GM18511 (cell line): ENCODE measurements around the gene RAB19.
"Not testable (repeated sequence)": the region's sequence is repeated elsewhere in the genome, so short reads cannot be mapped to it uniquely, and the experiment has no call there.

Source experiments
- ATAC-seq: cut with Tn5 transposase; IDR thresholded peaks from one replicate; pipeline ENCODE4 v1.9.1; 2021; ENCODE audit warnings: mild to moderate bottlenecking, moderate library complexity; ENCODE audit not compliant: unreplicated experiment

The RAB19 gene

GRCh38 chr7:140400381-140400780, 3.5 kb upstream of the RAB19 start:
- no peak for ATAC-seq

- no peak for ATAC-seq
Observed at GRCh38 chr7:140402178-140402835, 1.6 kb upstream of the RAB19 start.

- ATAC-seq: no peak
Observed at GRCh38 chr7:140404565-140405065, 757 bp downstream of the RAB19 start.

- no peak for ATAC-seq
Observed at GRCh38 chr7:140415361-140415760, 11.5 kb downstream of the RAB19 start.

- not testable (repeated sequence) for ATAC-seq
Observed at GRCh38 chr7:140415816-140416215, 12.0 kb downstream of the RAB19 start.

GRCh38 chr7:140416560-140416959, 12.7 kb downstream of the RAB19 start:
- no peak for ATAC-seq

DNA sequence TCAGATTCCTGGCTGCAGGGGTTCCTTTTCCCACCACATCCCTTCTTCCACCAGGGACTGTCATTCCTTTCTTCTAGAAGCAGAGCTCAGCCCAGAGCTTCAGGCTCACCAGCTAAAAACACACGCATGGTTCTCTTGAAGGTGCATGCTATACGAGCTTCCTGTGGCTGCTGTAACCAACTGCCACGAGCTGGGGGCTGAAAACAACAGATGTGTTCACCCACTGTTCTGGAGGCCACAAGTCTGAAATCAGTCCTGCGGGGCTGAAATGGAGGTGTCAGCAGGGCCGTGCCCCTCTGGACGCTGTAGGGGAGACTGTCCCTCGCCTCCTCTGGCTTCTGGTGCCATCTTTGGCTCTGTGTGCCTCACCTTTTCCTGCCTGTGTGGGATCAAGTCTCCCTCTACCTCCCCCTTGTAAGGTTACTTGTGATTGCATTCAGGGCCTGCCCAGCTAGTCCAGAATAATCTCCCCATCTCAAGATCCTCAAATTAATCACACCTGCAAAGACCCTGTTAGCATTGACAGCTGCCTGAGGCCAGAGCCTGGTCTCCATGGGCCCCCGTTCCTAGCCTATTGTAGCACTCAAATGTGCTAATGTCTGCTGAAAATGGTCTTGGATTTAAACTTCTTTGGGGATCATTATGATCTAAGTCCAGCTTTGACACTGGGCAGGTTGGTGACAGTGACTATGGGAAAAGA, 13.7 kb downstream of the RAB19 start:
- ATAC-seq: no peak

DNA sequence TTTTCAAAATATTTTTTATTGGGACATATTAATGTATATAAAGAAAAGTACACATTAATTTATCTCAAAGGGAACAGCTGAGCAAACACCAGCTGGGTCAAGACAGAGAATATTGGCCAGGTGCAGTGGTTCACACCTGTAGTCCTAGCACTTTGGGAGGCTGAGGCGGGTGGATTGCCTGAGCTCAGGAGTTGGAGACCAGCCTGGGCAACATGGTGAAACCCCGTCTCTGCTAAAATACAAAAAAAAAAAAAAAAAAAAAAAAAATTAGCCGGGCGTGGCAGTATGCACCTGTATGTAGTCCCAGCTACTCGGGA, 14.3 kb downstream of the RAB19 start:
- ATAC-seq: not testable (repeated sequence)

- ATAC-seq: no peak
Observed at GRCh38 chr7:140418653-140419052, 14.8 kb downstream of the RAB19 start.

DNA sequence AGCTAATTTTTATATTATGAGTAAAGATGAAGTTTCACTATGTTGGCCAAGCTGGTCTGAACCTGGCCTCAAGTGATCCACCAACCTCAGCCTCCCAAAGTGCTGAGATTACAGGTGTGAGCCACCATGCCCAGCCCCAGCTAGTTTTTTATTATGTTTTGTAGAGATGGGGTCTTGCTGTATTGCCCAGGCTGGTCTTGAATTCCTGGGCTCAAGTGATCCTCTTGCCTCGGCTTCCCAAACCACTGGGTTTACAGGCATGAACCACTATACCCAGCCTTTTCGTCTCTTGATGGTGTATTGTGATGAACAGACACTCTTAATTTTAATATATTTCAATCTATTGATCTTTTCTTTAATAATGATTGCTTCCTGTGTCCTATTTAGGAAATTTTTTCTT, 17.7 kb downstream of the RAB19 start:
- no peak for ATAC-seq

DNA sequence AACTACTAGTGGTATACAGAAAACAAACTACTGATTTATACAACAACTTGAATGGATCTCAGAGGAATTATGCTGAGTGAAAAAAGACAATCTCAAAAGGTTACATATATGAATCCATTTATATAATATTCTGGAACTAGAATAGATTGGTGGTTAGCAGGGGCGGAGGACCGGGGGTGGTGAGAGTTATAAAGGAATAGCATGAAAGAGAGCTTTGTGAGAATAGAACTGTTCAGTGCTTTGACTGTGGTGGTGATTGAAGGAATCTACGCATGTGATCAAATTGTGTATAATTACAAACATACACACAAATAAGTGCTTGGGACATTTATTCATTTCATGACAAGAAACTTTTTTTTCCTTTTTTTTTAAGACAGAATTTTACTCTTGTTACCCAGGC, 19.6 kb downstream of the RAB19 start:
- no peak for ATAC-seq

GRCh38 chr7:140425718-140426117, 21.9 kb downstream of the RAB19 start:
- ATAC-seq: no peak

GRCh38 chr7:140426130-140426529, 22.3 kb downstream of the RAB19 start:
- no peak for ATAC-seq

- no peak for ATAC-seq
Observed at GRCh38 chr7:140433396-140433795, 29.5 kb downstream of the RAB19 start.

- ATAC-seq: no peak
Observed at GRCh38 chr7:140435252-140435895, 31.5 kb downstream of the RAB19 start.

GRCh38 chr7:140439359-140439758, 35.5 kb downstream of the RAB19 start:
- ATAC-seq: peak; percentile 78

GRCh38 chr7:140440593-140440992, 36.7 kb downstream of the RAB19 start:
- ATAC-seq: no peak

DNA sequence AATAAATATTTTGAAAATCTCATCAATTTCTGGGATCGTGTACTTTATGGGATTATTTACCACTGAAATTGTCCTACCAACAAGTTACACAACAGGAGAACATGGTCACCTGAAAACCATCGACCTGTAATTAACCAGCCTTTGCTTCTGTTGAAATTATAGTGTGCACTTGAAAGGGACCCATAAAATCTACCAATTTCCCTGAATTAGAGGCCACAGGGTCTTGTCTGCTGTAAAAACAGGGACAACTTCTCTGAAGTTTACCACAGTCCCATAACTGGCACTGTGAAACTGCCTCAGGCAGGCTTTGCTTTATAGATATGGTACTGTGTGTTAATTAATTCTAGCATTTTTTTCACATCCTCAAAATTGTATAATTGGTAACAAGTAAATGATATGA, 37.7 kb downstream of the RAB19 start:
- no peak for ATAC-seq

- ATAC-seq: no peak
Observed at GRCh38 chr7:140446467-140446866, 42.6 kb downstream of the RAB19 start.

- ATAC-seq: no peak
Observed at GRCh38 chr7:140447841-140448240, 44.0 kb downstream of the RAB19 start.

DNA sequence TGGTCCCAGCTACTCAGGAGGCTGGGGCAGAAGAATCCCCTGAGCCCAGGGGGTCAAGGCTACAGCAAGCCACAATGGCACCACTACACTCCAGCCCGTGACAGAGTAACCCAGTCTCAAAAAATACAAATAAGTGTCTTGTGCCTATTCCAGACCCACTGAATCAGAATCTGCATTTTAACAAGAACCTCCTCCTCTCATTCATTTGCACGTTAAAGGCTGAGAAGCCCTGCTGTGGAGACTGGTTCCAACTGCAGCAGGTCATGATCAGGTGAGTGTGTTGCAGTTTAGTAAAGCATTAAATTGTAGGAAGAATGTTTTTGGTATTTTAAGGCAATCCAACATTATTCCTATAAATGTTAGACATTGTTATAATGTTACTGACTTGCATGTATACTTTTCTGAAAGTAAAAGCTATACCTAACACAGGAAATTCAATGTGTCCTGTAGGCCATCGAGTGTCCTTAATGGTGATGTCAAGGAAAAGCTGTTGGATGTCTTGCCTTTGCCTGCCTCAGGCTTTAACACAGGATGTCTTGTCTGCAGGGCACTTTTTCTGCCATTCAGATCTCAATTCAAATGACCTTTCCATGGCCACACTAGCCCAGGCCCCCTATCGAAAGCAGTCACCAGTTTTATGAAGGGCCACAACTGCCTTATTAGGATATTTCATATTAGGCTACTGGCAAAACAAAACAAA, 45.1 kb downstream of the RAB19 start:
- ATAC-seq: no peak

GRCh38 chr7:140451716-140452115, 47.9 kb downstream of the RAB19 start:
- no peak for ATAC-seq
